Endometrium (tissue), 2 donors: ENCODE measurements around the gene RNF157.

Experiments
- FAIRE-seq: peaks from 2 replicates; lab custom pipeline; 2012; peaks lifted over from hg19 to GRCh38; lab: Jason Lieb, UNC
- donor health status: control.
- donor health status: control.

RNF157 gene

DNA sequence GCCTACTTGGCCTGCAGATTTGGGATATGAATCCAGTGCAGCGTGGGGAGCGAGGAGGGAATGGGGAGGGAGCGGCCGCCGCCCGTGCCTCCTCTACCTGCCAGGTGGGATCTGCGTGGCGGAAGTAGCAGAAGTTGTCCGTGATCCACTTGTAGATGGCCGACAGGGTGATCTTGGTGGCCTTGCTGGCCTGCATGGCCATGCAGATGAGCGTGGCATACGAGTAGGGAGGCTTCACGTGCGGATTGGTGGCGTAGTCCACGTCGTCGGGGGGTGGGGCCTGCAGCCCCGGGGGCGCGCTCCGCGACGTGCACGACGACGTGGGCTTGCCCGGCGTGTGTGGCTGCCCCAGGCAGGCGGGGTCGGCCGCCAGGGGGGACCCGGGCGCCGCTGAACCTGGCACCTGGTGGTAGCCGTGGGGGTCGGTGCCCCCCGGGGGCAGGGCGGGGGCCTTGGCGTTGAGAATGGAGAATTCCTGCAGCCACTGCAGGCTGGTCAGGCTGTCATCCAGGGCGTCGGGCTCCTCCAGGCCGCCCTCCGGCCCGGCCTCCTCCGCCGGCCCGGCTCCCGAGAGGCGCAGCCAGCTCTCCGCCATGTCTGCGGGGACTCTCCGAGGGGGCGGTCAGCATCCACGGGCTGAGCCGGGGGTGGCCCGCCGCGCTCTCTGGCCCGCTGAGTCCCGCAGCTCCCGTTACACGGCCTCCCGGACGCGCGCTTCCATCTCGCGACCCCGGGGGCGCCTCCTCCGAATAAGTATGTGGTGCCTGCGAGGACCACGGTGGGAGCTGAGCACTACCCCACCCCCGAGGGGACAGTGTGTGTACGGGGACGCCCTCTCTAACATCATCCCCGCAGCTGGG lies 100.3 kb downstream of the RNF157 start:
- FAIRE-seq: no peak

DNA sequence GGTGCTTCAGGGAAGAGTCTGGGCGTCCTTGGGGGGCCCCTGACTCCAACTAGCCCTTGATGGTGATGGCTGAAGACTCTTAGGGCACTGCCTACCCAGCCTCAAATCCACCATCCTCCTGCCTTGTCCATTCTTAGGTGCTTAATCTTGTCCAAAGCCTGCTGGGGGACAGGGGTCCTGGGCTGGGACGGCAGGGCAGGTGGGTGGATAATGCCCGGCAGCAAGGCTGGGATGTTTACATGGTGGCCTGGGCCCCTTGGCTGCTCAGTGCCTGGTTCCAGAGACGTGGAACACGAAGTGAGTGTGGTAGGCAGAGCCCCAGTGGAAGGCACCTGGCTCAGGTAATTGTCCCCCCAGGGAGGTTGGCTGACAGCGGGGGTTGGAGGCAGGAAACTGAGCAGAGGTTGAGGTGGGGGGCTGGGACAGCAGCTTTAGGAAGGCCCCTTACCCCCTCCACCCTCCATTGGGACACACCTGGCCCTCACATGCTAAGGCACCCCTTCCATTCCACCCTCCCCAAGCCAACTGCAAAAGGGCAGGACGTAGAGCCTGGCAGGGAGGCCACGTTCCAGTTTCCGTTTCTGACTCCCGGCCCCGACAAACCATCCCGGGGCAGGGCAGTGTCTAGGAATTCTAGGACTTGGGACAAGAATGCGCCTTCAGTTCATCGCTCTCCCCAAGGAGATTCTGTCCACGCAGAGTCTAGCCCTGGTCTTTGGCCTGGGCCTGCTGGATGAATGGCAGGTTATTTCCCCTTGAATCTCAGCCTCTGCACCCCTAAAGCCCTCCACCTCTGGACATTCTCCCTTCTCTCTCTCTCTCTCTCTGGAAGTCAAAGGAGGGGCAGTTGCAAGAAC lies 101.2 kb downstream of the RNF157 start:
- no peak for FAIRE-seq

DNA sequence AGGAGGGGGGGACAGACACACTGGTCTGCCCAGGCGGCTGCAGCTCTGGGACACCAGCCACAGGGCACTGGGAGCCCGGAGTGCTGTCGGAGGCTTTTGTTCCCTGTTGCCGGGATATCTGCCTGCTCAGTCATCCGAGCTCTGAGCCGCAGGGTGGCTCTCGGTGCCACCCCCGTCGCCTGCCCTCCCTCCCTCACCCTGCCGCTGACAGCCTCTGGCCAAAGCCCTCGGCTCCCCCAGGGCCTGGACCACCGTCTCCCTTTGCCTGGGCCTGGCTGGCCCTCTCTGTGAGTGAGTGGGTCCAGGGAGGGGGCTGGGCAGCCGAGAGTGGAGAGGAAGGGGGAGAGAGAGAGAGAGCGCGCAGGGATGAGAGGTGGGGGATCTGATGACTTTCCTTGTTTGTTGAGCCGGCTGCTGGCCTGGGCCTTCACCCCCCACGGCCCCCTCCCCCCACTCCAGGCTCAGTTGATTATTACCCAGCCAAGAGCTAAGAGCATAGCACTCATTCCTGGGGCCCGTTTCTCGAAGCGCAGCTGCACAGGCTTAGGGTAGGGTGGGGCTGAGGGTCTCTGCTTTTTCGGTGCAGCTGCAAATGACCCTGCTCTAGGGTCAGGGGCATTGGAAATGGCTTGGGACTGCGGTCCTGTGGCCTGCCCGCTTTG lies 101.9 kb downstream of the RNF157 start:
- FAIRE-seq: no peak

DNA sequence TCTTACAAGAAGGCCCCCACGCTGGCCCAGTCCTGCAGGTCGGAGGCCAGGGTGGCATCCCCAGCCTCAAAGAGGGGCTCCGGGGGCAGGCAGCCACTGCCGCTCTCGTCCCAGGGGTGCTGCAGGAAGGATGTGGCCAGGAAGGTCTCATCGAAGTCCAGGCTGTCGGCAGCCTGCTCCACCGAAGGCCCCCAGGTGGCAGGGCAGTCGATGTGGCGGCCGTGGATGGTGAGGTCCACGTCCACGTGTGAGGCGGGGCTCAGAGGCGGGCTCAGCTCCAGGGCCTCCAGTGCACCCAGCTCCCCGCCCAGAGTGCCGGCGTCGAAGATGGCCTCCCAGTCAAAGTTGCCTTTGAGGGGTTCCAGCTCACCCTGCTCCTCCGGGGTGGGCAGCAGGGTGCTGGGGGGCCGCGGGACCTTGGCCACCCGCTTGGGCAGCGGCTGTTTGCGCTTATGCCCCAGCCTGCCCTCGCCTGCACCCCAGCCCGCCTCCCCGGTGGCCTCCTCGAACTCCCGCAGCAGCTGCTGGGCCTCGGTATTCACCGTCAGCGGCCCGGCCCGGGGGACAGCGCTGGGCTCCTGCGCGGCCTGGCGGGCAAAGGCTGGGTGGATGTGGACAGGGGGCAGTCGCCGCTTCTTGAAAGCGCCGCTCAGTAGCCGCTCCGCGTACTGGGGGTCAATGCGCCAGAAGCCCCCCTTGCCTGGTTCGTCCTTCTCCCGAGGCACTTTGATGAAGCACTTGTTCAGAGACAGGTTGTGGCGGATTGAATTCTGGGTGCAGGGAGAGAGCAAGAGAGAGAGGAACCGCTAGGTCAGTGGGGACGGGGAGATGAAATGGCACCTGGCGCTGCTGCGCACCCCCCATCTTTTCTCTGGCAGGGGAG lies 102.7 kb downstream of the RNF157 start:
- no peak for FAIRE-seq

DNA sequence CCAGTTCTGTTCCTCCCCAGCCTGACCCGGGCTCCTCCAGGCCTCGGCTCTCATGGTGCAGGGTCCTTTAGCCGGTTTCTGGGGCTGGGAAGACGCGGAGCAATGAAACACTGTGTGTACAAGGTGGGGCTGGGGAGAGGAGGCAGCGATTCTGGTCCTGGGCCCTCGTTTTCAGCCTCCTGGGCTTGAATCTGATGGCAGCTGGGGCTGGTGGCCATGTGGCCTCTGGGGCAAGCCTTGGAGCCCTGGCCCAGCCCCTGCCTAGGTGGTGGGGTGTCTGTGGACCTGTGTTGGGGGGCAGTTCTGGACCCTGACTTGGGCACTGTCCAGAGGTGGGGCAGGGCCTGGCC lies 103.3 kb downstream of the RNF157 start:
- no peak for FAIRE-seq

DNA sequence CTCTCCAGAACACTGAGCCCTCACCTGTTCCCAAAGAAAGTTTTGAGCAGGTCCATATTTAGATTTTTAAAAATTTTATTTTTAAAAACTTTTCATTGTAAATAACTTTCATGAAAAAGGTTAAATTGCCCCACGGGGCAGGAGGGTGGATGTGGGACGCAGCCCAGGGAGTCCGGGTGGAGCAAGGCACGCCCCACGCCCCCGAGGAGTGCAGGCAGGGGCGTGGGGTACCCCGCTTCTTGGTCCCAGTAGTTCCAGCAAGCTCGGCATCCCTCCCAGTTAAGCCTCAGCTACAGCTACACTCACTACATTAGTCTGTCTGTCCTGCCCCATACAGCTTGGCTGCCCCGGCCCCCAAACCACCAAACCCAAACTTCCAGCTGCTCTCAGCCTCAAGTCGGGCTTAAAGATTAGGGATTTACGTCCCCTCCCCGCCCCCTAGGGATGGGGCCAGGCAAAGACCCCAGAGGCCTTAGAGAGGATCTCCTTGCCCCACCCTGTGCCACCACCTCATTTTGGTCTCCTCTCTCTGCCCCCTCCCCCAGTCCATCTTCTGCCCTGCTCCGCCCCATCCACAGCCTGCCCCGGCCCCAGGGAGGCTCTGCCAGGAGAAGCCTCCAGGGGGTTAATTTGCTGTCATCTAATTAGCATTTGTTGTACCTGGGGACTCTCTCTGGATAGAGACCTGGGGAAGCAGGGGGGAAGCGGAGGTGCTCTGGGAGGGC lies 103.9 kb downstream of the RNF157 start:
- no peak for FAIRE-seq

DNA sequence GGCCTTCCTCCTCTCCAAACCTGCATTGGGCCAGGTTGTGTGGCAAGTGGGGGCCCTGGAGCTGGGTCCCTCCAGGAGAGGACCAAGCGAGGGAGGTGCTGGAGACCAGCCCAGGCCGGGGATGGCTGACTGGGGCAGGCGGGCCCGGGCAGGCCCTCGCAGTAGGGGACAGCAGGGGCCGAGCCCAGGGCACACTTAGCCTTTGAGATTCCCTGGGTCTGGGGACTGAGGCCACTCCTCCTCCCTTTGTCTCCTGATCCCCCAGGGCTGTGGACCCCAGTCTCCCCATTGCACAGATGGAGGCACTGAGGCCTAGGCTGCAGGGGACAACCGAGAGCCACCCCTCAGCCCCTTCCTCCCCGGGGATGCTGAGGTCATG lies 104.5 kb downstream of the RNF157 start:
- FAIRE-seq: no peak

DNA sequence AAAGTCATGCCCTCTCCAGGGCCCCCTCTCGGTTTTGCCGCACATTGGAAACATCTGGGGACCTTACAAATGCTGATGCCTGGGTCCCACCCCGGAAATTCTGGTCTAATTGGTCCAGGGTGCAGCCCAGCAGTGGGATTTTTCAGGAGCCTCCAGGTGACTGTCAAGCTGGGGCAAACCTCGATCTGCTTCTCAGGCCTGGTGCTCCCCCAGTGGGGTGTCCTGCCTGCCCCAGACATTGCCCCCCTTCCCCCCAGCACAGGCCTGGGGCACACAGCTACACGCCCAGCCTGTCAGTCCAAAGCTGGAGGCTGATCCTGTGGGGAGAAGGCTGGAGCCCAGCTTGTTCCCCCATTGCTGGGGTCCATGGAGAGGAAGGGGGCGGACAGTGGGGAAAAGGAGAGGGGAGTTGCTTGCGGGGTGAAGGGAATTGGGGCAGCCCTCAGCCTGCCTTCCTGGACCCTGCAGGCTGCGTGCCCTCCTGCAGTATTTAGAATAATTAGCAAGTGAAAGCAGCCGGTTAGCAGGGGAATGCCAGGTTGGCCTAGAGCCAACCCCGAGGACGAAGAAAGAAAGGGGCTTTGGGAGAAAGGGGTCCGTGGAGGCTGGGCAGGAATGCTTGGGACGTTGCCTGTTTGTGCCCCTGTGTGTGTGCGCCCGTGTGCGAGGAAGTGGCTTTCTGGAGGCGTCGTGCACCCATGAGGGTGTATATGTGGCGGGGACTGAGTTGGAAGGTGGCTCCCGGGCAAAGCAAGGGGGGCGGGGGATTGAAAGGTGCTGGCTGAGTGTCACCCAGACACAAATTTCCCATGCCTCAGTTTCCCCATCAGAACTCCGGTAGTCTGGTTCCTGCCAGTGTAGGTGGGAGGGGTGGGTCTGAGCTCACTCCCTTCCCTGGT lies 105.1 kb downstream of the RNF157 start:
- no peak for FAIRE-seq

DNA sequence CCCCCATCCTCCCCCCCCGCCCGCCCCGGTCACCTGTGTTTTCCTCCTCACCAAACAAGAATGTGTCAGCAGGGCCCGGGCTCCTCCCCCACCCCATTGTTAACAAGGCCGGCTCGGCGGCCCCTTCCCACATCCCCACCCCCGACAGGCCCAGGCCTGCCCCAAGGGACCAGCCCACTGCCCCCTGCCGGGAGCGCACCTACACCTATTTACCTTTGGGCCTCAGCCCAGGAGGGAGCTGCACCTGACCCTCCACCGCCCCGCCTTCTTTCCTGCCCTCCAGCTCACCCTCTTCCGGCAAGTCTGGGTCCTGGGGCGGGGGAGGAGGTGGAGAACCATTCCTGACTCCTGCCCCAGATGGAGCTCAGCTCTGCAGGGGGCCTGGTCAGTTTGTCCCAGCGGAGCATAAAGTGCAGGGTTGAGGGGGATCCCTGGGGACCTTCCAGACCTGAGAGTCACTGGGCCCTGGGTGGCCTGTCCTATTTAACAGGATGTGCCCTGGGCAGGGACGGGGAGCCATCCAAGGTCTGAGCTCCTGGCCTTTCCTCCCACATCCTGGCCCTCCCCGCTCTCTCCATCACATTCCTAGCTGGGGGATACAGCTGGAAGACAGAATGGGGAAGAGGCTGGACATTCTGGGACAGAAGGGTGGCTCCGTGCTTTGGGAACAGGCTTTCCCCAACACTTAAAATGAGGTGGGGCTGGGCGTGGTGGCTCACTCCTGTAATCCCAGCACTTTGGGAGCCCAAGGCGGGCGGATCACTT lies 107.5 kb downstream of the RNF157 start:
- FAIRE-seq: no peak

DNA sequence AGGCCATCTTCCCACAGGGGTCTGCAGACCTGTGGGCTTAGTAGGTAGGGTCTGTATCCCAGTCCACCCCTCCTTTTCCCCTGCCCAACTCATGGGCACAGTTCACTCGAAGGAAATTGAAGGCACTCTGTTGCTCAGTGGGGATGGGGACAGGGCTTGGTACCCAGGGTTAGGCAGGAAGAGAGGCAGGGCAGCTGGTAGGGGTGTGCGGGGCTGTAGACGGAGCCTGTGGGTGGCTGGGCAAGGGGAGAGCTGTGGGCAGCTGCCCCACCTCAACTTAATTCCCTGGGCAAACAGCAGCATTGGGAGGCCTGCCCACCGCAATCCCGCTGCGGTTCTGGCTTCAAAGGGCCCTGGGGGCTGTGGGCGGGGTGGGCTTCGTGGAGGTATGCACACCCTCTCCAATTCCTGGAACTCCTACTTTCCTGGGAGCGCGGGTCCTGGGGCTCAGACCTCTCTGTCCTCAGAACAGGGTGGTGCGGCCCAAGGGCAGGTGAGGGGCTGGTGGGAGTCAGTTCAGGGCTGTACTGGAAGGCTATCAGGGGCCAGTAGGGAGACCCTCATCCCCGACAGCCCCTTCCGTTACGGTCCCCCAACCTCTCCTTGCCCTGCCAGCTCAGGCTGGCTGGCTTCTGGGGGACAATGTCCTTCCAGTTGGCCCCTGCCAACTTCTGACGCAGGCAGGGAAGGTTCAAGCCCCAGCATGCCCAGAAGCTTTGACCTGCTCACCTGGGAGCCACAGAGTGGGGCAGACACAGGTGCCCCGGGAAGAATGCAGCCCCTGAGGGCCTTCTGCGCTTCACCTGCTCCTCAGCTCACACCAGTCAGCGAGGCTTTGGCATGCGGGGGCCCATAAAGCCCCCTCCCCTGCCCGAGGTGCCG lies 108.4 kb downstream of the RNF157 start:
- FAIRE-seq: no peak

DNA sequence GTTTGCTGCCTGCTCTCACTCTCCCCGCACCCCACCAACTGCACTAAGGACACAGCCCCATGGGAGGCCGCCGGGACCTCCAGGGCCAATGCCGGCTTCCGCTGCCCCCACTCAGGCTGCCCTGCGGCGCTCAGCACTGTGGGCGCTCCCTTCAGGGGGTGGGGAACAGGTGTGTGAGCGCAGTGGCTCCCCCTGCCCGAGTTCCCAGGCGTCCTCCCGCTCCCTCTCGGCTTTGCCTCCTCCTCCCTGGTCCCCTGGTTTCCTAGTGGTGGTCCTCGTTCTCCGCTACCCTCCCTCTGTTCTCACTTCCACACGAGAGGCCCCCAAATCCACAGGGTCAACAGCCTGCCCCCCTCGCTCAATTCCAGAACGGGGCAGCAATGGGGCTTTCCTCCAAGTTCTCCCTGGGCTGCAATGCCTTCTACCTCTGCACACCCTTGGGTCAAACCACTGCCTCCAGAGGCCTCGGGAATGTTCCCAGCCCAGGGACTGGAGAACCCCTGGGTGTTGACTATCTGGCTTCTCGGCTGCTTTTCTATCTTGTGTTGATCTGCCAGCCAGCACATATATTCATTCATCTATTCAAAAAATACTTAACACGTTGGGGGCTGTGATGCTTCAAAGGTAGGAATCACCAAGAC lies 109.1 kb downstream of the RNF157 start:
- FAIRE-seq: no peak

DNA sequence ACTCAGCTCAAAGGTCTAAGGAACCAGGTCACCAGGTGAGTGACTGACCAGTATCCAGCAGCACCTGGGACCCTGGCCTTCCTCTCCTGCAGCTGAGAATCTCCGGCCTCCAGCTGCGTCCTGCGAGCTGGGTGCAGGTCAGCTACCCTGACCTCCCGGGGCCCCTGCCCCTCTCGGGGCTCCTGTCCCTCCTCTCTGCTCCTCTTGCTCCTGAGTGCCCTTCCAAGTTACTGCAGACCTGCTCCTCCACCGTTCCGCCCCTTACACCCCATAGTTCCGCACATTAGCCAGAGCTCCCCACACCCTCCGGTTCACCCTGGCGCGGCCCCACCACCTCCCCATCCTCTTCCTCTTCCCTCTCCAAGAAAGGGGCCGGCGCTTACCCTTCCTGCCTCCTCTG lies 109.8 kb downstream of the RNF157 start:
- FAIRE-seq: no peak

DNA sequence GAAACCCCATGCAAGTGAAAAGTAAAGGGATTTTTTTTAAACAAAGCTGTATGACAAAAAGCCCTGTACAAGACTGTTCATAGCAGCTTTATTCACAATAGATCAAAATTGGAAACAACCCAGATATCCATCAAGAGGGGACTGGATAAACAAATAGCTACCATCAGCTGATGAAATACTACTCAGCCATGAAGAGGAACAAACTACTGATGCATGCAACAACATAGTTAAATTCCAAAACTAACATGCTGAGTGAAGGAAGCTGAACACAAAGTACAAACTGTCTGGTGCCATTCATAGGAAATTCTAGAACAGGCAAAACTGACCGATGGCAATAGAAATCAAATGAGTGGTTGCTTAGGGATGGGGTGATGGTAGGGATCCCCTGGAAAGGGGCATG lies 114.4 kb downstream of the RNF157 start:
- no peak for FAIRE-seq

DNA sequence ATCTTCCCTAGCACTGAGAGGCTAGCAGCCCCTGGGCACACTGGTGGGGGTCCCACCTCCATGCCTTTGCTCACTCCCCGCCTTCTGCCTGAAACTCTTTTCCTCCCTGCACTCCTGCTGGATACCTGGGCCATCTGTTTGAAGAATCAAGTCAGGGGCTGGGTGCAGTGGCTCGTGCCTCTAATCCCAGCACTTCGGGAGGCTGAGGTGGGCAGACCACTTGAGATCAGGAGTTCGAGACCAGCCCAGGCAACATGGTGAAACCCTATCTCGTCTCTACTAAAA lies 115.0 kb downstream of the RNF157 start:
- no peak for FAIRE-seq

DNA sequence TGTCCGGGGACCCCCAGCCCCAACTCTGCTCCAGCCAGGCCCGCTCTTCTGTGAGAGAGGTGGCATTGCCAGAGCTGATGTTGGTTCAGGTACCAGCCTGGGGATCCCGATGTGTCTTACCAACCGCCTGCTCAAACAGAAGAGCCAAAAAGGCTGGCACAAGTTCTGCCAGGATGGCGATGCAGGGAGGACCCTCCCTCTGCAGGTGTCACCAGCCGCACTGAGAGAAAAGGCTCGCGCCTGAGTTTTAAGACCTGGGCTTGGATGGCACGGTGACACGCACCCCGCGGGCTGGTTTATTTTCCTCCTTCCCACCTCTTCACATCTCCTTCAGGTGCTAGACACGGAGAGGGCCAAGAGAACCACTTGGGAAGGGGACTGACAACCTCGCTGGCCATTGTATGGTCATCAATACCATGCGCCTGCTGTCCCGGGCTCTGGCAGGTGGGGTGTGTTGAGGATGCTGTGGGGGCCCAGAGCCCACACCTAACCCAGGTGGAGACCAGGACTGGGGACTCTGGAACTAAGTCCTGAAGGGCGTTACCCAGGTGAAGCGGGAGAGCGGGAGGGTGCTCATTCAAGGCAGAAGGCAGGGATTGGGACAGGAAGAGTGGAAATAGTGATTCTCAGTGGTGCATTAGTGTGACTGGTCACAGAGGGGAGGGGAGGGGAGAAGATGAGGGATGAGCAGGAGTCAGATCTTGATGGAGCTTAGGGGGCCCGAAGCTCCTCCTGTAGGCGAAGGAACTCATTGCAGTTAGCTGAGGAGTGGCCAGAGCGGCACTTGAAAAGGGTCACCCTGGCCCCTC lies 115.5 kb downstream of the RNF157 start:
- no peak for FAIRE-seq

DNA sequence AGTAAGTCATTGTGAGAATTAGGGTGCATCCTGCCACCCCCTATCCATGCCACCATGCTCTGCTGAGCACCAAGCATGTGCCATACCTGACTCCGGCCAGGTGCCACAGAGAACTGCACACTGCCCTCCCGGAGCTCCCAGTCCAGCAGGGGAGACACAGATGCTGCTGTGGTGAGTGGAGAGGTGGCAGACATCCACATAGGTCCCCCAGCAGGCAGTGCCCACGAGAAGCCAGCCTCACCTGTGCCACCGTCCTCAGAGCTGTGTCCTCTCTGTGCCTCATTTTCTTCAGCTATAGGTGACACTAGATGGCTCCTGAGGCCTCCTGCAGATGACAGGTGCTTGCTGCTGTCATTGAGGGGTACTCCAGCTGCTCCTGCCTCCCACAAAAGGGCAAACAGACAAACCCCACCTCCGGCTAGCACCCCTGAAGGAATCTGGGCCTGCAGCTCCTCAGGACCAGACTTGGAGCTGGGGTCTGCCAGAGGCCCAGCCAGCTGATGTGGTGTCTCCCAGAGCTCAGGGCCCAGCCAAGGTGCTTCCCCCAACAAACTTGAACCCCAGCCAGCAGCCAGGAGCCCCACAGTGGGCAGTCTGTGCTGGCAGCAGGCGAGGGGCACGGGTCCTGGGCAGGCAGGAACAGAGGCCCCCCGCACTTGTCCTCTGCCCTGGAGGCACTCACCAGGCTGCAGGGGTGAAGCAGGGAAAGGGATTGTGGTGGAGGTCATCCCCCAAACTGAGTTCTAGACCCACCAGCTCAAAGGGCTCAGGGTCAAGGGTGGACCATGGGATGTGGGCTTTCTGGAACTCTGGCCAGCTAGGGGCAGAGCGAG lies 116.3 kb downstream of the RNF157 start:
- no peak for FAIRE-seq

DNA sequence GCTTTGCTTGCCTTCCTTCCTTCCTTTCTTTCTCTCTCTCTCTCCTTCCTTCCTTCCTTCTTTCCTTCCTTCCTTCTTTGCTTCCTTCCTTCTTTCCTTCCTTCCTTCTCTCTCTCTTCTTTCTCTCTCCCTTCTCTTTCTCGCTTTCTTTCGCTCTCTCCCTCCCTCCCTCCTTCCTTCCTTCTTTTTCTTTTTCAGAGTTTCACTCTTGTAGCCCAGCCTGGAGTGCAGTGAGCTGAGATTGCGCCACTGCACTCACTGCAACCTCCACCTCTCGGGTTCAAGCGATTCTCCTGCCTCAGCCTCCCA lies 117.1 kb downstream of the RNF157 start:
- FAIRE-seq: no peak
